Neural progenitor cell (in vitro differentiated cells): Measurements from ENCODE around the gene TBC1D1.

Experiments used
- CTCF ChIP-seq: fragments of 200-600 bp; sonication (generic); IDR thresholded peaks from 2 replicates; pipeline ENCODE4 v1.5.1; 2017; ENCODE audit warnings: antibody characterized with exemption, mild to moderate bottlenecking
- EZH2 ChIP-seq: fragments of 200-600 bp; sonication (generic); IDR thresholded peaks from 2 replicates; pipeline ENCODE4 v1.6.1; 2017; ENCODE audit warnings: antibody characterized with exemption, mild to moderate bottlenecking, moderate library complexity

- TF ChIP-seq CTCF (no peak), EZH2 (no peak)
Measured at GRCh38 chr4:37909332-37910090, 18.6 kb downstream of the TBC1D1 start.
